Suprapubic skin (tissue), 4 donors: Measurements from ENCODE around the gene TARP.
"Not testable (repeated sequence)": the region's sequence is repeated elsewhere in the genome, so short reads cannot be mapped to it uniquely, and the experiment has no call there.

ENCODE experiments used
- DNase-seq, 2 donors: peaks; one replicate each; pipeline ENCODE4 v3.0.0-alpha.2; 2019; ENCODE audit warnings: low spot score in 2 of 2
- H3K27ac ChIP-seq: fragments of 200-600 bp; sonication (generic); one replicate; pipeline ENCODE4 v1.5.1; 2019
- H3K27me3 ChIP-seq: fragments of 200-600 bp; sonication (generic); one replicate; pipeline ENCODE4 v1.5.1; 2019
- H3K36me3 ChIP-seq: fragments of 200-600 bp; sonication (generic); one replicate; pipeline ENCODE4 v1.5.1; 2019
- H3K4me1 ChIP-seq: fragments of 200-600 bp; sonication (generic); one replicate; pipeline ENCODE4 v1.5.1; 2019
- H3K4me3 ChIP-seq: fragments of 200-600 bp; sonication (generic); one replicate; pipeline ENCODE4 v1.5.1; 2019; ENCODE audit warnings: mild to moderate bottlenecking
- H3K9me3 ChIP-seq: fragments of 200-600 bp; sonication (generic); one replicate; pipeline ENCODE4 v1.5.1; 2019
- EP300 ChIP-seq: sonication (generic); formaldehyde crosslinking; IDR thresholded peaks from one replicate; pipeline ENCODE4 v1.6.1; 2017; ENCODE audit warnings: antibody characterized with exemption
- POLR2A ChIP-seq, 2 donors: fragments of 450-650 bp; IDR thresholded peaks; one replicate each; pipeline ENCODE4 v1.6.1; 2017; ENCODE audit warnings: antibody characterized with exemption in 2 of 2, mild to moderate bottlenecking in 2 of 2, moderate library complexity in 2 of 2
- POLR2AphosphoS5 ChIP-seq, 3 donors: sonication (generic); formaldehyde crosslinking; IDR thresholded peaks; one replicate each; pipeline ENCODE4 v1.6.1; 2017; ENCODE audit warnings: antibody characterized with exemption in 3 of 3
- WGBS: methylation state at CpG from one replicate; pipeline ENCODE4 v1.1.5; 2018; 5-methylcytosine and 5-hydroxymethylcytosine counted together
- TF ChIP-seq, protein P1 (sequence below), 2 donors: fragments of 200-600 bp in 1 of 2; fragments of 450-650 bp in 1 of 2; sonication (generic) in 1 of 2; IDR thresholded peaks; one replicate each; pipeline ENCODE4 v1.5.1; 2016 to 2019; ENCODE audit warnings: antibody characterized with exemption in 2 of 2, mild to moderate bottlenecking in 1 of 2, moderate library complexity in 1 of 2

Gene TARP

GRCh38 chr7:38274927-38275620 lies 1.6 kb upstream of the TARP start:
- Histone ChIP-seq H3K27me3 (no peaks in the 10 kb centered on the region), H3K4me1 (no peaks in the 10 kb centered on the region), H3K4me3 (no peak overlapping the region), H3K36me3 (no peaks in the 10 kb centered on the region), H3K27ac (no peak overlapping the region), H3K9me3 (no peaks in the 10 kb centered on the region)
- DNase-seq = no peak
- WGBS = 80% methylated on average over 3 of the region's 3 CpGs
- TF ChIP-seq EP300 (no peak), POLR2AphosphoS5 (IDR thresholded peaks at IDR 0.05) (no peak)
- TF ChIP-seq, protein P1, sequence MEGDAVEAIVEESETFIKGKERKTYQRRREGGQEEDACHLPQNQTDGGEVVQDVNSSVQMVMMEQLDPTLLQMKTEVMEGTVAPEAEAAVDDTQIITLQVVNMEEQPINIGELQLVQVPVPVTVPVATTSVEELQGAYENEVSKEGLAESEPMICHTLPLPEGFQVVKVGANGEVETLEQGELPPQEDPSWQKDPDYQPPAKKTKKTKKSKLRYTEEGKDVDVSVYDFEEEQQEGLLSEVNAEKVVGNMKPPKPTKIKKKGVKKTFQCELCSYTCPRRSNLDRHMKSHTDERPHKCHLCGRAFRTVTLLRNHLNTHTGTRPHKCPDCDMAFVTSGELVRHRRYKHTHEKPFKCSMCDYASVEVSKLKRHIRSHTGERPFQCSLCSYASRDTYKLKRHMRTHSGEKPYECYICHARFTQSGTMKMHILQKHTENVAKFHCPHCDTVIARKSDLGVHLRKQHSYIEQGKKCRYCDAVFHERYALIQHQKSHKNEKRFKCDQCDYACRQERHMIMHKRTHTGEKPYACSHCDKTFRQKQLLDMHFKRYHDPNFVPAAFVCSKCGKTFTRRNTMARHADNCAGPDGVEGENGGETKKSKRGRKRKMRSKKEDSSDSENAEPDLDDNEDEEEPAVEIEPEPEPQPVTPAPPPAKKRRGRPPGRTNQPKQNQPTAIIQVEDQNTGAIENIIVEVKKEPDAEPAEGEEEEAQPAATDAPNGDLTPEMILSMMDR (IDR thresholded peaks at IDR 0.05) = no peak

GRCh38 chr7:38274486-38274885 lies 1.1 kb upstream of the TARP start:
- H3K27ac ChIP-seq = no peak overlapping the region
- H3K27me3 ChIP-seq = no peaks in the 10 kb centered on the region
- H3K36me3 ChIP-seq = no peaks in the 10 kb centered on the region
- DNase-seq = no peak
- TF ChIP-seq EP300 (no peak), POLR2A (IDR thresholded peaks at IDR 0.05) (no peak), POLR2AphosphoS5 (IDR thresholded peaks at IDR 0.05) (no peak)
- TF ChIP-seq, protein P1 (IDR thresholded peaks at IDR 0.05) = no peak
- H3K9me3 ChIP-seq = no peaks in the 10 kb centered on the region
- no peak overlapping the region for H3K4me3 ChIP-seq
- WGBS = 80% methylated on average over 4 of the region's 4 CpGs
- no peaks in the 10 kb centered on the region for H3K4me1 ChIP-seq

DNA sequence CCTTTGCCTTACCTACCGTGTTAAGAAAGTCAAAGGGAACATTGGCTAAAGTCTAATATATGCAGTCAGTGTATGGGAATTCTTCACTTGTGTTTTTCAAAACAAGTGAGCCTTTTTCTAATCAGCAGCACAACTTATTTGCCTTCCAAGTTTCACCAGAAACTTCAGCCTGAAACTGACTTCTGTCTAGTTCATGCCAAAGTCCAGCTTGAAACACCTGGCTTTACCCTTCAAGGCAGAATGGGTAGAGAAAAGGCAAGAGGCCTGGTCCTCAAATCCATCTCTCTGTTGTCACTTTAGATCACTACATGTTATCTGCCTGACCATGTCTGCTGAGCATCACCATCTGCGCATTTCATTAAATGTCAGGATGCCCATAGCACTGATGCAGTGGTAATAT lies 3.0 kb downstream of the TARP start:
- not testable (repeated sequence) for H3K27ac ChIP-seq, DNase-seq, H3K4me1 ChIP-seq, H3K4me3 ChIP-seq, H3K9me3 ChIP-seq, H3K36me3 ChIP-seq, H3K27me3 ChIP-seq
- WGBS = 92% methylated on average over 1 of the region's 2 CpGs

DNA sequence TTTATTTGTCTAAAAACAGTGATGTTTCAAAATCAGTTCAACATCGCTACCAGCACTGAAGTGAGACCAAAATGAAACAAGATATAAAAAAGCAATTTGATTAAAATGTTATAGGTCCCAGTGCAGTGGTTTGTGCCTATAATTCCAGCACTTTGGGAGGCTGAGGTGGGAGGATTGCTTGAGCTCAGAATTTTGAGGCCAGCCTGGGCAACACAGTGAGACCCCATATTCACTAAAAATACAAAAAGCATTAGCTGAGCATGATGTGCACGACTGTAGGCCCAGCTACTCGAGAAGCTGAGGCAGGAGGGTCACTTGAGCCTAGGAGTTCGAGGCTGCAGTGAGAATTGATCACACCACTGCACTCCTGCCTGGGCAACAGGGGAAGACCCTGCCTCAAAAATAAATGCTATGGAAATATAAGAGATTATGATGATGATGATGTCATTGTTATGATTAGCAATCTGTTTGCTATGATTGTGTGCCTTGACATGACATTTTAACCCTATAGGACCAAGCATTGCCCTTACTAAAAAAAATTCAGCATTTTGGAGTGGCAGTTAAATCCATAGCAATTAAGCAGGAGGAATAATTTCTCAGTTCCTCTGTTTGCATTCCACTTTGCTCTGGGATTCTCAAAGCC lies 3.6 kb downstream of the TARP start:
- WGBS = 68% methylated on average over 4 of the region's 4 CpGs

DNA sequence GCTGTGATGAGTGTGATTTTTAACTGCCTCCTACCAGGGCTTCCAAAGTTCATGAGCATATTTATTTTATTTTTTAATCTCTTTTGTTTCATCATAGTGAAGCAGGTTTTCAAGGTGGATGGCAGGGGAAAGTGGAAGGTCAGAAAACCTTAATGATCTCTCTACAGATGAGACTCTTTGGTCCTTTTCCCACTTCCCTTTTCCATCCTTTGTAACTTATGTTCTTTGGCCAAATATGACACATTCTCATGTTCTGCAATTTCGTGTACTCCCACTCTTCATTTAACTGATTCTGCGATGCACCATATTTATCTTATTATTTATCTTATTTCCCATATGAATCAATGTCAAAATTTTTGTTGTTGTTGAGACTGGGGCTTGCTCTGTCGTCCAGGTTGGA lies 7.5 kb downstream of the TARP start:
- 57% methylated on average over 3 of the region's 3 CpGs for WGBS
- H3K4me3 ChIP-seq, H3K9me3 ChIP-seq, DNase-seq, H3K27ac ChIP-seq, H3K27me3 ChIP-seq, H3K4me1 ChIP-seq, H3K36me3 ChIP-seq: not testable (repeated sequence)

More for the DNA sequence above, 3.6 kb downstream of the TARP start:
- H3K27me3 ChIP-seq, H3K4me3 ChIP-seq, DNase-seq, H3K27ac ChIP-seq, H3K36me3 ChIP-seq, H3K9me3 ChIP-seq, H3K4me1 ChIP-seq: not testable (repeated sequence)

DNA sequence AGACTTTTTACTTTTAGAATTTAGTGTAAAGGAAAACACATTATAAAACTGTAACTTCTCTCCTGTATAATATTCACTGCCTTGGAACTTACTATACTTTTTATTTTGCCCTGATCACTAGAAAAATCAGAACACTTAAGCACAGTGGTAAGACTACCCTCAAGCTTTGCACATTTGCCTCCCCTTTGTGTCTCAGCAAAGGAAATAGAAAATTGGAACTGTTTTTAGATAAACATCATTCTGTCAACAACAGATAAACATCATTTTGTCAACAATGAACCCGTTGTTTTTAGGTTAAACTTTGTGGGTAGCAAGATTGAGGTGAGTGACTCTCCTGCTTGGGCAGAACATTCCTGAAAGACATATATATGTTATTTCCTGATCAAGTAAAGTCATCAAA lies 8.8 kb downstream of the TARP start:
- not testable (repeated sequence) for H3K27ac ChIP-seq, DNase-seq, H3K4me1 ChIP-seq, H3K4me3 ChIP-seq, H3K27me3 ChIP-seq, H3K9me3 ChIP-seq, H3K36me3 ChIP-seq
- 21% methylated on average over 1 of the region's 1 CpG for WGBS

- H3K36me3 ChIP-seq, H3K27me3 ChIP-seq, H3K4me3 ChIP-seq, H3K4me1 ChIP-seq, H3K27ac ChIP-seq, DNase-seq, H3K9me3 ChIP-seq: not testable (repeated sequence)
- WGBS = 59% methylated on average over 1 of the region's 1 CpG
Measured at GRCh38 chr7:38263274-38263673, 10.2 kb downstream of the TARP start.

GRCh38 chr7:38262545-38262944 lies 10.9 kb downstream of the TARP start:
- TF ChIP-seq EP300 = no peak
- no peak for TF ChIP-seq POLR2AphosphoS5 (IDR thresholded peaks at IDR 0.05)
- TF ChIP-seq, protein P1 (IDR thresholded peaks at IDR 0.05) = no peak
- no peak for TF ChIP-seq POLR2A (IDR thresholded peaks at IDR 0.05)
- no peak for DNase-seq
- Histone ChIP-seq H3K4me1 (no peaks in the 10 kb centered on the region), H3K36me3 (no peaks in the 10 kb centered on the region), H3K9me3 (no peaks in the 10 kb centered on the region), H3K4me3 (no peak overlapping the region), H3K27me3 (no peaks in the 10 kb centered on the region), H3K27ac (no peak overlapping the region)
- WGBS = 73% methylated on average over 5 of the region's 5 CpGs

GRCh38 chr7:38262026-38262425 lies 11.4 kb downstream of the TARP start:
- not testable (repeated sequence) for H3K4me3 ChIP-seq
- WGBS = 69% methylated on average over 2 of the region's 2 CpGs

GRCh38 chr7:38261601-38262000 lies 11.8 kb downstream of the TARP start:
- H3K4me3 ChIP-seq, DNase-seq: not testable (repeated sequence)
- 84% methylated on average over 12 of the region's 12 CpGs for WGBS

More at GRCh38 chr7:38262026-38262425, 11.4 kb downstream of the TARP start:
- H3K27ac ChIP-seq, DNase-seq, H3K36me3 ChIP-seq, H3K27me3 ChIP-seq, H3K4me1 ChIP-seq, H3K9me3 ChIP-seq: not testable (repeated sequence)

More at GRCh38 chr7:38261601-38262000, 11.8 kb downstream of the TARP start:
- not testable (repeated sequence) for H3K27ac ChIP-seq, H3K9me3 ChIP-seq, H3K36me3 ChIP-seq, H3K4me1 ChIP-seq, H3K27me3 ChIP-seq
